Liver (tissue), 9 donors: ENCODE measurements around the gene MKKS. TPM values are rescaled to one million over a fixed set of nuclear protein-coding genes. Genes with fewer than 3 reads are reported as not detected.

Experiments
- DNase-seq: peaks from one replicate; pipeline ENCODE4 v3.0.0-alpha.2; 2017; ENCODE audit warnings: low spot score
- H3K27ac ChIP-seq, 2 donors: one replicate each; pipeline ENCODE4 v1.7.0; 2013; ENCODE audit warnings: inconsistent platforms in 2 of 2, low read length in 2 of 2, control low read depth in 1 of 2, low read depth in 1 of 2, mild to moderate bottlenecking in 1 of 2
- H3K27me3 ChIP-seq, 4 donors: one replicate each; pipeline versions ENCODE4 v1.6.1 to v1.7.0; 2013; ENCODE audit warnings: low read length in 3 of 4, inconsistent platforms in 1 of 4, mild to moderate bottlenecking in 1 of 4, moderate library complexity in 1 of 4; ENCODE audit not compliant: control insufficient read depth in 4 of 4, insufficient read depth in 4 of 4
- H3K36me3 ChIP-seq, 4 donors: one replicate each; pipeline versions ENCODE4 v1.6.1 to v1.7.0; 2013; ENCODE audit warnings: low read length in 3 of 4, mild to moderate bottlenecking in 3 of 4, low read depth in 1 of 4, moderate library complexity in 1 of 4; ENCODE audit not compliant: control insufficient read depth in 4 of 4, insufficient read depth in 3 of 4
- H3K4me1 ChIP-seq, 4 donors: one replicate each; pipeline versions ENCODE4 v1.6.1 to v1.7.0; 2013; ENCODE audit warnings: low read length in 3 of 4, mild to moderate bottlenecking in 3 of 4, moderate library complexity in 1 of 4; ENCODE audit not compliant: control insufficient read depth in 4 of 4, insufficient read depth in 4 of 4
- H3K4me3 ChIP-seq, 3 donors: one replicate each; pipeline versions ENCODE4 v1.6.1 to v1.7.0; 2013; ENCODE audit warnings: low read length in 3 of 3, control low read depth in 1 of 3, low read depth in 1 of 3, mild to moderate bottlenecking in 1 of 3
- H3K9ac ChIP-seq, 2 donors: one replicate each; pipeline ENCODE4 v1.7.0; 2013; ENCODE audit warnings: low read length in 2 of 2, mild to moderate bottlenecking in 2 of 2, moderate library complexity in 2 of 2, control low read depth in 1 of 2, low read depth in 1 of 2
- H3K9me3 ChIP-seq, 4 donors: one replicate each; pipeline versions ENCODE4 v1.6.1 to v1.7.0; 2013; ENCODE audit warnings: low read length in 3 of 4; ENCODE audit not compliant: control insufficient read depth in 4 of 4
- ATF3 ChIP-seq: IDR thresholded peaks from 2 replicates; pipeline ENCODE4 v1.6.1; 2016; ENCODE audit warnings: antibody characterized with exemption
- EGR1 ChIP-seq, 2 donors: IDR thresholded peaks; 2 replicates each; pipeline ENCODE4 v1.6.1; 2016 to 2018; ENCODE audit warnings: antibody characterized with exemption in 2 of 2, low read depth in 2 of 2
- FOXA2 ChIP-seq: IDR thresholded peaks from 2 replicates; pipeline ENCODE4 v1.6.1; 2016; ENCODE audit warnings: antibody characterized with exemption
- GABPA ChIP-seq, 2 donors: IDR thresholded peaks in 1 of 2; conservative IDR thresholded peaks in 1 of 2; 2 replicates each; pipeline ENCODE4 v1.6.1; 2016; ENCODE audit warnings: antibody characterized with exemption in 2 of 2, mild to moderate bottlenecking in 1 of 2, moderate library complexity in 1 of 2
- HNF4A ChIP-seq, 2 donors: conservative IDR thresholded peaks; 2 replicates each; pipeline ENCODE4 v1.6.1; 2016; ENCODE audit warnings: antibody characterized with exemption in 2 of 2, mild to moderate bottlenecking in 2 of 2
- HNF4G ChIP-seq: IDR thresholded peaks from 2 replicates; pipeline ENCODE4 v1.6.1; 2016; ENCODE audit warnings: antibody characterized with exemption
- JUND ChIP-seq, 2 donors: IDR thresholded peaks; 2 replicates each; pipeline ENCODE4 v1.6.1; 2016; ENCODE audit warnings: antibody characterized with exemption in 2 of 2
- MAX ChIP-seq: IDR thresholded peaks from 2 replicates; pipeline ENCODE4 v1.6.1; 2016; ENCODE audit warnings: antibody characterized with exemption
- RAD21 ChIP-seq, 2 donors: IDR thresholded peaks; 2 replicates each; pipeline ENCODE4 v1.6.1; 2016; ENCODE audit warnings: antibody characterized with exemption in 2 of 2, mild to moderate bottlenecking in 2 of 2
- RXRA ChIP-seq, 2 donors: IDR thresholded peaks; 2 replicates each; pipeline ENCODE4 v1.6.1; 2017 to 2018; ENCODE audit warnings: antibody characterized with exemption in 2 of 2, mild to moderate bottlenecking in 1 of 2
- SP1 ChIP-seq: IDR thresholded peaks from 2 replicates; pipeline ENCODE4 v1.6.1; 2018; ENCODE audit warnings: antibody characterized with exemption, mild to moderate bottlenecking
- TAF1 ChIP-seq: conservative IDR thresholded peaks from 2 replicates; pipeline ENCODE4 v1.6.1; 2016; ENCODE audit warnings: antibody characterized with exemption, mild to moderate bottlenecking
- YY1 ChIP-seq: IDR thresholded peaks from 2 replicates; pipeline ENCODE4 v1.6.1; 2016; ENCODE audit warnings: antibody characterized with exemption, mild to moderate bottlenecking
- ZBTB33 ChIP-seq: IDR thresholded peaks from 2 replicates; pipeline ENCODE4 v1.6.1; 2016; ENCODE audit warnings: antibody characterized with exemption
- WGBS: extraction: QIAGEN DNeasy Blood & Tissue Kit; methylation state at CpG from one replicate; pipeline ENCODE4 v1.1.7; 2013; 5-methylcytosine and 5-hydroxymethylcytosine counted together
- polyA plus RNA-seq, 2 donors: library from polyadenylated mRNA; stranded (reverse) in 1 of 2; unstranded in 1 of 2; fragments of 200-250 nt in 1 of 2; fragments of >200 nt in 1 of 2; fragmentation: Nextera tagmentation in 1 of 2; extraction: Ambion mirVana in 1 of 2; gene quantifications; one replicate each; pipeline versions ENCODE4 v1.2.1 to v1.2.3, GENCODE V29; 2013 to 2015
- total RNA-seq, 2 donors: library from RNA; depleted of rRNA; stranded (reverse); fragments of >200 nt; gene quantifications; one replicate each; pipeline ENCODE4 v1.2.3, GENCODE V29; 2014
- TF ChIP-seq, protein P1 (sequence below): IDR thresholded peaks from 2 replicates; pipeline ENCODE4 v1.6.1; 2016; ENCODE audit warnings: antibody characterized with exemption, mild to moderate bottlenecking
- TF ChIP-seq, protein P2 (sequence below): fragments of 150-350 bp; IDR thresholded peaks from 2 replicates; pipeline ENCODE4 v1.5.1; 2017; ENCODE audit warnings: improper control_type of control experiment, low read depth, low read length; ENCODE audit not compliant: missing input control
- donor health status: healthy.
- donor health status: healthy.
- donor health status: healthy.
- donor health status: healthy.
- donor health status: healthy.

MKKS gene
- total and polyA plus RNA-seq, 4 donors = 8.3 to 19.1 (median 14.7) TPM

GRCh38 chr20:10469056-10469455, 35.0 kb upstream of the MKKS start:
- H3K4me3 ChIP-seq = no peak overlapping the region
- peaks cover 0 to 1% (median 0%) of the 10 kb centered on the region in 4 donors for H3K36me3 ChIP-seq
- H3K27ac ChIP-seq = no peak overlapping the region
- H3K9me3 ChIP-seq = peaks cover 0 to 3% (median 0%) of the 10 kb centered on the region in 4 donors
- H3K9ac ChIP-seq = no peak overlapping the region
- 86% methylated on average over 2 of the region's 2 CpGs for WGBS
- no peaks in the 10 kb centered on the region for H3K27me3 ChIP-seq
- peaks cover 0 to 5% (median 1%) of the 10 kb centered on the region in 4 donors for H3K4me1 ChIP-seq
- no peak for DNase-seq
- TF ChIP-seq EGR1 (IDR thresholded peaks at IDR 0.05; ENCODE audit: low read depth in 2 of 2) (no peak), ZBTB33 (no peak), RAD21 (IDR thresholded peaks at IDR 0.05) (no peak), FOXA2 (no peak), HNF4A (conservative IDR thresholded peaks at IDR 0.05) (no peak), HNF4G (no peak), MAX (no peak), JUND (IDR thresholded peaks at IDR 0.05) (no peak), SP1 (no peak), RXRA (IDR thresholded peaks at IDR 0.05) (no peak), ATF3 (no peak), TAF1 (no peak), YY1 (no peak), GABPA (IDR thresholded peaks at IDR 0.05 in 1 of 2, conservative IDR thresholded peaks at IDR 0.05 in 1 of 2) (no peak)
- TF ChIP-seq, protein P1, sequence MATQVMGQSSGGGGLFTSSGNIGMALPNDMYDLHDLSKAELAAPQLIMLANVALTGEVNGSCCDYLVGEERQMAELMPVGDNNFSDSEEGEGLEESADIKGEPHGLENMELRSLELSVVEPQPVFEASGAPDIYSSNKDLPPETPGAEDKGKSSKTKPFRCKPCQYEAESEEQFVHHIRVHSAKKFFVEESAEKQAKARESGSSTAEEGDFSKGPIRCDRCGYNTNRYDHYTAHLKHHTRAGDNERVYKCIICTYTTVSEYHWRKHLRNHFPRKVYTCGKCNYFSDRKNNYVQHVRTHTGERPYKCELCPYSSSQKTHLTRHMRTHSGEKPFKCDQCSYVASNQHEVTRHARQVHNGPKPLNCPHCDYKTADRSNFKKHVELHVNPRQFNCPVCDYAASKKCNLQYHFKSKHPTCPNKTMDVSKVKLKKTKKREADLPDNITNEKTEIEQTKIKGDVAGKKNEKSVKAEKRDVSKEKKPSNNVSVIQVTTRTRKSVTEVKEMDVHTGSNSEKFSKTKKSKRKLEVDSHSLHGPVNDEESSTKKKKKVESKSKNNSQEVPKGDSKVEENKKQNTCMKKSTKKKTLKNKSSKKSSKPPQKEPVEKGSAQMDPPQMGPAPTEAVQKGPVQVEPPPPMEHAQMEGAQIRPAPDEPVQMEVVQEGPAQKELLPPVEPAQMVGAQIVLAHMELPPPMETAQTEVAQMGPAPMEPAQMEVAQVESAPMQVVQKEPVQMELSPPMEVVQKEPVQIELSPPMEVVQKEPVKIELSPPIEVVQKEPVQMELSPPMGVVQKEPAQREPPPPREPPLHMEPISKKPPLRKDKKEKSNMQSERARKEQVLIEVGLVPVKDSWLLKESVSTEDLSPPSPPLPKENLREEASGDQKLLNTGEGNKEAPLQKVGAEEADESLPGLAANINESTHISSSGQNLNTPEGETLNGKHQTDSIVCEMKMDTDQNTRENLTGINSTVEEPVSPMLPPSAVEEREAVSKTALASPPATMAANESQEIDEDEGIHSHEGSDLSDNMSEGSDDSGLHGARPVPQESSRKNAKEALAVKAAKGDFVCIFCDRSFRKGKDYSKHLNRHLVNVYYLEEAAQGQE = no peak
- TF ChIP-seq, protein P2, sequence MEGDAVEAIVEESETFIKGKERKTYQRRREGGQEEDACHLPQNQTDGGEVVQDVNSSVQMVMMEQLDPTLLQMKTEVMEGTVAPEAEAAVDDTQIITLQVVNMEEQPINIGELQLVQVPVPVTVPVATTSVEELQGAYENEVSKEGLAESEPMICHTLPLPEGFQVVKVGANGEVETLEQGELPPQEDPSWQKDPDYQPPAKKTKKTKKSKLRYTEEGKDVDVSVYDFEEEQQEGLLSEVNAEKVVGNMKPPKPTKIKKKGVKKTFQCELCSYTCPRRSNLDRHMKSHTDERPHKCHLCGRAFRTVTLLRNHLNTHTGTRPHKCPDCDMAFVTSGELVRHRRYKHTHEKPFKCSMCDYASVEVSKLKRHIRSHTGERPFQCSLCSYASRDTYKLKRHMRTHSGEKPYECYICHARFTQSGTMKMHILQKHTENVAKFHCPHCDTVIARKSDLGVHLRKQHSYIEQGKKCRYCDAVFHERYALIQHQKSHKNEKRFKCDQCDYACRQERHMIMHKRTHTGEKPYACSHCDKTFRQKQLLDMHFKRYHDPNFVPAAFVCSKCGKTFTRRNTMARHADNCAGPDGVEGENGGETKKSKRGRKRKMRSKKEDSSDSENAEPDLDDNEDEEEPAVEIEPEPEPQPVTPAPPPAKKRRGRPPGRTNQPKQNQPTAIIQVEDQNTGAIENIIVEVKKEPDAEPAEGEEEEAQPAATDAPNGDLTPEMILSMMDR = no peak
